T1000 (cell line): ENCODE data around the gene NDUFAF5.

ENCODE experiments used
- DNase-seq: peaks from one replicate; lab custom pipeline; 2025; ENCODE audit warnings: mixed read lengths; lab: John Stamatoyannopoulos, UW

The NDUFAF5 gene

DNA sequence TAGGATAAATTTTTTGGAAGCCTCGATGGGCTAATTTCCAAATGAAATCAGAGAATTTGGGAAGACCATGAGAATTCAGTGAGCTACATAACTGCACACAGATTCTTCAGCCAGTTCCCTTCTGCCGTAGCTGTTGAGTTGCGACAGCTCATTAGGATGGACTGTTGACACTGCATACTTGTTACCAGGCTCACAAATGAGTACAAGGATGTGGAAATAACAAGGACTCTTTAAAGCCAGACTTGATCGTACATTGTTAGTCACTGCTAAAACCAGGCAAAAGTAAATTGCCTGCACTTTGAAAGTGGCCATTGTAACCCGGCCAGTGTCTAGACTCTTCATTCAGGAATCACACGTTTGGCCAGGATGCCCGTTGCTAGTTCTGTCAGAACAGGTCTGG, 37.0 kb downstream of the NDUFAF5 start:
- no peak for DNase-seq

DNA sequence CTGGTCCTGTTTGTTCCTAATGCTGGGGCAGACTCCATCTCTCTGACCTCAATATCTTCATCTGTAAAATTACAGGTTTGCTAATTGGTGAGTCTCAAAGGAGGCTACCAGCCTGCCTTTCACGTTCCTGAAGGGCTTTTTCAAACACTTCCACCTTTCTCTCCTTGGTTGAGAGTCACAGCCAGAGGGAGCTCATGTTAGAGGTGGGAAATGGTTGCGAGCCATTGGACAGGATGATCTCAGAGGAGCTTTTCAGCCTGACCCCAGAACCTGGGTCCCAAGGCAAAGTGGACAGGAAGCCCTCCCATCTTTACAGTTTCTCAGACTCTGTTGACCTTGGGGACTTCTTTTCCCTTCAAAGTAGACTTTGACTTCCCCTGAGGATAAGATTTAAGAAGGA, 37.6 kb downstream of the NDUFAF5 start:
- DNase-seq, result no peak

DNA sequence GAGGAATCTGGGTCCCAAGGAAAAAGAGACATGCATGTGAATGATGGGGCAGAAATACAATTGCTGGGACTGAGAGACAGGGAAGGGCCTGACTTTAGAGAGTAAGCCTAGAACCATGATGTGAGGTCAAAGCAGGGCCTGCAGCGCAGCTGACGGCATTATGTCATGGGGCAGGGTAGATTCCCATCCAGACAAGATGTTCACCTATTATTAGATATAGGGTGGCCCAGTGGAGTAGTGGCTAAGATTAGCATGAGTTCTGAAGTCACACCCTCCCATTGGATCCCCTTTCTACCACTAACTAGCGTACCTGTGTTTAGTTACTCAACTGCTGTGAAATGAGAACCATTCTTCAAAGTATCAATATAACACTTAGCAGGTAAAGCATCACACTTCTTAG, 39.6 kb downstream of the NDUFAF5 start:
- DNase-seq, result no peak

DNA sequence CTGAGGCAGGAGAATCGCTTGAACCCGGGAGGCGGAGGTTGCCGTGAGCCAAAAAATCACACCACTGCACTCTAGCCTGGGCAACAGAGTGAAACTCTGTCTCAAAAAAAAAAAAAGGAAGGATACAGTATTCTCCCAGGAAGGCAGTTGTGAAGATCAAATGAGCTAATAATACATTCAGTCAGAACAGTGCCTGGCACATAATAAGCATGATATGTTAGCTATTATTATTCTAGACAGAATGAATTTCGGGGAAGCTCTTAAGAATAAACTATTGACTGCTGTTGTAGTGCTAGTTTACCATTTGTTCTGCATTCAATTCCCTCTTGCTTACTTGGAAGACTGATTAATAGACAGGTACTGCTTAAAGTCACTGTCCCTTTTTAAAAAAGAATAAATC, 40.6 kb downstream of the NDUFAF5 start:
- no peak for DNase-seq

DNA sequence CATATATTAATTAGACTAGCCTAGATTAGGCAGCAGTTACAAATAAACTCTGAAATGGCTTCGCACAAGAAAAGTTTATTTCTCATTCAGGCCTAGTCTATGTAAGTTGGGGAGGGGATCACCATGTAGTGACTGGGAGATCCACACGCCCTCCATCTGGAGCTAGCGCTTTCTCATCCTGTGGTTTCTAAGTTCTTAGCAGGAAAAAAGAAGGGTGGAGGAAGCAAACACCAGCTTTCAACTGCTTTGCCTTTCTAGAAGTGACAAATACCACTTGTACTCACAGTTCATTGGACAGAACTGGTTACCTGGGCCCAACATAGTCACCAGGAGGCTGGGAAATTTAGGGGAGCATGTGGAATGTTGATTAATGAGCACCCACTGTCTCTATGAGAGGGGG, 46.6 kb downstream of the NDUFAF5 start:
- no peak for DNase-seq

DNA sequence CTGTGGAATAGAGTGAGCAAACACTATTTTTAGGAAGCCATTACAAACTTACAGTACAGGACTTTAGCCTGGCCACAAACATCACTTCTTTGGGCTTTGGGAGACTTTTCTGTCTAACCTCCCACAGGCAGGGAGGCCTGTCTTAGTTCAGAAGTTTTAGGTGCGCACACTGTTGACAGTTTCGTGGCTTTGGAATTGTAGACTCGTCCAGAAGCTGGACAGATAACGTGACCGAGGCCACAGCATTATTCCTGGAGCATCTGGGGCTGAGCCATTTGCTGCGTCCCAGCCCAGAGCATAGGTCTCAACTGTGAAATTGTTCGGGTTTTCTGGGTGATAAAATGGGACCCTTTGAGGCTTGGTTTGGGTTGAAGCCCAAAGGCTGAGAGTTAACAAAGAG, 53.8 kb downstream of the NDUFAF5 start:
- DNase-seq, result no peak

DNA sequence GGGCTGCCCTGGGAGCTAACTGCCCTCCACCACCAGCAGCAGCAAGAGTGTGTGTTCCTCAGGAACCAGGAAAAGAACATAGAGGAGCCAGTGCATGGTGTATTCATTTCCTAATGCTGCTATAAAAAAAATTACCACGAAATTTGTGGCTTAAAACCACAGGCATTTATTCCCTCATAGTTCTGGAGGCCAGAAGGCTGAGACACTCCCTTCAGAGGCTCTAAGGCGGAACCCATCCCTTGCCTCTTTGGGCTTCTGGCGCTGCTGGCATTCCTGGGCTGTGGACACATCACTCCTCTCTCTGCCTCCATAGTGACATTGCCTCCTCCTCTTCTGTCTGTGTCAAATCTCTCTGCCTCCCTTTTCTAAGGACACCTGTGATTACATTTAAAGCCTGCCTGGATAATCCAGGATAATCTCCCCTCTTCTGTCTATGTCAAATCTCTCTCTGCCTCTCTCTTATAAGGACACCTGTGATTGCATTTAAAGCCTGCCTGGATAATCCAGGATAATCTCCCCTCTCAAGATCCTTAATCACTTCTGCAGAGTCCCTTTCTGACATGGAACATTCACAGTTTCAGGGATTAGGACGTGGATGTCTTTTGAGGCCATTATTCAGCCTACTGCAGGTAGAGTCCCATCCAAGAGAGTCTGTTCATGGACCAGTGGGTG, 54.7 kb downstream of the NDUFAF5 start:
- peak; percentile 25 for DNase-seq

DNA sequence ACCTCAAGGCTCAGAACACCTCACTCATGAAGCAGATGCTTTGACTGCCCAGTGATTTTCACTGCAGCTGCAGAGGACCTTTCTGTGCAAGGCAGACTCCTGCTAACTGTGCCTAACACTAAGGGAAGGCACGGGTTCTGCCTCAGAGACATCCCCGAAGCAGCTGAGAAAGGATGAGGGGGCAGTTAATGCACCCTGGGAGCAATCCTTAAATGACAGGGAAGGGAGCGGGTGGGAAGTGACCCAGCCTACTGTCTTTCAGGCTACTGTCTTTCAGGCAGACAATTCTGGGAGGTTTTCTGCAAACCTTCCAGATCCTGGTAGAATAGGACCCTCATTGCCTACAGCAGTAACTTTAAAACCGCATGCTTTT, 55.3 kb downstream of the NDUFAF5 start:
- no peak for DNase-seq

DNA sequence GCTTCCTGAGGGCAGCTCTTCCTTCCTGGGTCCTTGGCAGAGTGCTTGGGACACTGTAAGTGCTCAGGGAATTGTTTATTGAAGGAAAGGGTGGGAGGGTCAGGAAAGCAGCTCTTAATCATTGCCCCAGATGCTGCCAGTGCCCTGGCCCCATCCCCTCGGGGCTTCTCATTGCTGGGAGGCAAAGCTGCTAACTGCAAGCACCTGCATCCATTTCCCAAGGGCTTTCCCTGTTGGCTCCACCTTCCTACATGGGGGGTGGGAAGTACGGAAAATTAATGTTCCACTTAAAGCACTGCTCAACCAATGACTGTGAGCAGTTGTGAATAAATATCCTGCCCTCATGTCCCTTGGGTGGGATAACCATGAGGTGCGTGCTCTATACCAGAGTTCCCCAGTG, 56.4 kb downstream of the NDUFAF5 start:
- no peak for DNase-seq

DNA sequence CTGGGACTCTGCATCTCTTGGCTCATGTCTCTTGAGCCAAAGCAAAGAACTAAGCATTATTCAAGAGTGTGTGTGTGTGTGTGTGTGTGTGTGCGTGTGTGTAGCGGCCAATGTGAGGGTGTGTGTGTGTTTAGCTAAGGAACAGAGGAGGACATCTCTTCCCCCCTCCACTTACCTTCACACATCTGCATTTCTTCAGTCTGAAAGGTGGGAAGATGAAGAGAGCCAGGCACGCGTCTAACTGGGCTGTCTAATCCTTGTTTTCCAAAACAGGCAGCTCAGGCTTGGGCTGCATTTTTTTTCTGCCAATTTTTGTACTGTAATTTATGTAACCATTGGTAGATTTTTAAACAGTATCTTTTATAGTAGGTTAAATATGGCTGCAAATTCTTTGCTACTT, 59.5 kb downstream of the NDUFAF5 start:
- DNase-seq, result no peak

DNA sequence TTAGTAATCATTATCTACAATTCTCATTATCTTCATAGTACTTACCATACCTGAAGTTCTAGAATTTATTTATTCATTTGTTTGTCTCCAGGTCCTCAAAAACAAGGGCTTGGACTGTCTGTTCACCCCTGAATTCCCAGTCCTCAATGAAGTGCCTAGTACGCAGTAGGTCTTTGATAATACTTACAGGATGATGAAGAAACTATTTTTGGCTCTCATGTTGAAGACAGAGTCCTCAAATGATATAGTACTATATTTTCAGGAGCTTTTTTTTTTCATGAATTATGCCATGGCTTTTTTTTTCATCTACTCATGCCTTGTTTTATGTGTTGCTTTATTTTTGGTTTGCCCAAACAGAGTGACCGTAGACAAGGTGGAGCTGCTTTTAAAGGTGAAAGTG, 66.5 kb downstream of the NDUFAF5 start:
- DNase-seq, result no peak

DNA sequence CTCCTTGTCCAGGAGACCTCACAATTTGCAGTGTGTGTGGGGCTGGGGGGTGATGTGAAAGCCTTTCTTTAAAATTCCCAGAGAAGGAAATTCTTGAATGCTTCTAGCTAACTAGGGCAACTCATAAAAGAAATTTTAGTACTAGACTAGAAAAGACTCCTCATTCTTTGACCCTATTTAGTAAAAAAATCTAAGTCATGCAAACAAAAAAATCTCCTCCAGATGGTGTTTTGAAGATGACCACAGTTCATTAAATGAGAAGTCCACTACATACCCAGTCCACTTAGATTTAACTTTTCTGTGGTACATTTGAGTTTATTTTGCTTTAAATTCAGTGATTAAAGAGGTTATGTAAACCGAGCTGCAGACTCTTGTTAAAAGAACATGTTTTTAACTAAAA, 67.5 kb downstream of the NDUFAF5 start:
- no peak for DNase-seq

DNA sequence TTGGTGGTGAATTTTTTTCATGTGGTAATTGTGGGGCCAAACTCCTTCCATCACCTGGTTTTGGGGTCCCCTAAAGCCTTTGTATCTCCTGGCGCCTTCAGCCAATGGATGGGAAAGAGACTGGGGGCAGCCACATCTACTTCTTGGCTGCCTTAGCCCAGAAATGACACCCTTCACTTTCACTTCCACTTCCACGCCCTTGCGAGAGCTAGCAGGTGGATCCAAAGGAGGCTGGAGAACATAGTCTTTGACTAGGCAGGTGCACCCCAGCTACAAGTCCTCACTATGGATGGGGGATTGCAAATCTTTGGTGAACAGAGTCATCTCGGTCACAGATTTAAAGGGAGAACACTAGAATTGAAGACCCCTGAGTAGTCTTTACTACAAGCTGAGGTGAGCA, 70.8 kb downstream of the NDUFAF5 start:
- no peak for DNase-seq

DNA sequence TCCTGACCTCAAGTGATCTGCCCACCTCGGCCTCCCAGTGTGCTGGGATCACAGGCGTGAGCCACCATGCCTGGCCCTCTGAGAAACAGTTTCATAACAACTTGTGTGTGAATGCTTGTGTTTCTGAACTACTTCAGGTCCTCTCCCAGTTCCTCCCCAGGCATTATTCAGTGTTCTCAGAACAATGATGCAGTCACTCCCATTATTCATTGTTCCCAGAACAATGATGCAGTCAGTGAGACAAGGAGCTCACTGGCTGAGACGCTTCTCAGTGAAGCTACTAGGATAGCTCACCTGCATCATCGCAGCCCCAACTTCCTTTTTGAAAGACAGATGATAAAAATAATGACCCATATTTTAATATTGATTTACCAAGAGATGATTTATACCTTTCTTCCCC, 71.5 kb downstream of the NDUFAF5 start:
- DNase-seq, result no peak

DNA sequence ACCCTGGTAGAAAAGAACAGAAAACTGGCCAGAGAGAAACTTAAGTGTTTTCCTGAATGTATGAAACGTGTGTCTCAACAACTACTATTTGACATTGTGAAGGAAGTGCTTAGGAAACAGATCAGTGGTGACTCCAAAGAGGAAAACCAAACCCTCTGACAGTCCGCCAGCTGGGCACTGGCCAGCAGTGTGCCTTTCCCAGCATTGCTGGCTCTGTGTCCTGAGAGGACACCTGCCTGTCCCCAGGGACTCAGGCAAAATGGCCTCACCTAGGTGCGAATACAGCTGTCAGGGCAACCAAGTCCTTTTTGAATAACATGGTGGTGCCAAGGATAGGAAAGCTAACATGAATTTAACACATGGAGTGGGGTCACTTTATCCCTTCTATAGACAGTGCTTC, 72.5 kb downstream of the NDUFAF5 start:
- no peak for DNase-seq

DNA sequence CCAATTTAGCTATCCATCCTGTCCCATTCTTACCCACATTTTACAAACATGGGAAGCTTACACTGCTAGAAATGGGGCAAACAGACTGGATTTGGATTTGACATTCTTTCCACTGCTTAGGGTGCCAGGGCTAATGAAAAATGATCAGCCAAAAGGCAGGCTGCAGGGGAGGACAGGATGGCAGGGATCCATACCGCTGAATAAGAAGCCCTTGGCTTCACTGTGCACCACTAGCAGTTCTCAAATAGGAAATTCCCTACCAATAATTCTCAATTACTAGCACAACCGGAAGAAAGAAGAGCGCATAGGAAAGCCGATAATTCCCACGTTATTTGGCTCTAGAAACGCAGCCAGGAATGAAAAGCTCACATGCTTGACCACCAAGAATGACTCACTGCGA, 73.1 kb downstream of the NDUFAF5 start:
- no peak for DNase-seq

DNA sequence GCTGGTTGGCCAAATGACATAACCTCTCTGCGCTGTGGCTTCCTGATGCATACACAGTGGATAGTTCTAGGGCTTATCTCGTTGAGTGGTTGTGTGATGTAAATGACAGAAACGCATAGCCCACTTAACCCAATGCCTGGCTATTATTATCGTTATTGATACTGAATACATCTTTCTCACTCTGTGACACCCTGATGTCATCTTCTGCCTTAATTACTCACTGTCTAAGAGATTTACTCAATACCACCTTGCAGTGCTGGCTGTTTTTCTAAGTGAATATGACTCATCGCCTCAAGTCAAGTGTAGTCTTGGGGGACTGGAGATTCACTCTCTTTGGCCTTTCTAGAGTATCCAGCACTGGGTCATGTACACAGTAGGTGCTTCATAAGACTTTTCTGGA, 73.6 kb downstream of the NDUFAF5 start:
- no peak for DNase-seq

DNA sequence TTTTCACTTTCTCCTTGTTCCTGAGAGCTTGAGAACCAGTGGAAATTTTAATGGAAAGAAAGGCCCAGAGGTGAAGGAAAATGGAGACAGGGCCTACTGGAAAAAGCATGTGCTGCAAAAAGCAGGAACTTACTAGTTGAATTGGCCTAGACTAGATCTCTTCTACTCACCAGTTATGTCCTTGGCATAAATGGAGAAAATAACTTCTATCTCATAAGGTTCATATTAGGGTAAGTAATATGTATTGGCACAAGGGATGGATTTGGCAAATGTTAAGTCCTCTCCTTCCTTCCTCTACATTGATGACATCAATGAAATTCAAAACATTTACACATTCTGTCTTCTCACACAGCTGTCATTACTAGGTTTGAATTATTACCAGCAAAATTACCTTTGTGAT, 74.0 kb downstream of the NDUFAF5 start:
- DNase-seq, result no peak

DNA sequence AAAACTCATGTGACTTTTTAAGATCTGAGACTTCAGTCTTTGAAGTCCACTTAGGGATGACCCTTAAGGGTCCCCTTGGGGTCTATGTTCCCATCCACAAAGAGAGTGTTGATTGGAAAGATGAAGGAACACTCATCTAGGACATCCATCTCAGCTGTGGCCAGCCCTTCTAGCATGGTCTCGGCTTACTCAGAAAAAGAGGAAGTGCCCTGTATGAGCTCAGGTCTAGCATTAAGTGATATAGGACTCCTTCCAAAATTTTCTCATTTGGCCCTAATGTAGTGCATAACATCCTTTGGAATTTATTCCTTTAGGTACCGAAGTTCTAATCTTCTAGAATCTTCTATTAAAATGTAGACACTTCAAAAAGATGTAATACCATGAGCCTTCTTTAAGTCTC, 77.4 kb downstream of the NDUFAF5 start:
- DNase-seq, result no peak

DNA sequence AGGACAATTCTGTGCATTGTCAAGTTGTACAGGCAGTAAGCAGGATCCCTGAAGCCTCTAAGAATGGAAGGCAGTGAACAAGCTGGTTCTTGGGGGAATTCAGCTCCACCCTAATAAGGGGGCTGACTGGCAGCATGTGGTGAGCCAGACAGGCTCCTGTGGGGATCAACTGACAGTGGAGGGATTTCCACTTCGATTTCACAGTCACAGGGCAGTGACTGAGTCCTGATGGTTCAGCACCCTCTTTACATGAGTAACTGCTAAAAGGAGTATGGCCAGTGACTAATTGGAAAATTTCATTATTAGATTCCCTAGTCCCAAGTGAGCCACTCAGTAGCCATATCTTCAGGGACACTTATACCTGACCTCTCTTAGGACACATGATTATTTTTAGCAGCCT, 78.4 kb downstream of the NDUFAF5 start:
- DNase-seq, result no peak

DNA sequence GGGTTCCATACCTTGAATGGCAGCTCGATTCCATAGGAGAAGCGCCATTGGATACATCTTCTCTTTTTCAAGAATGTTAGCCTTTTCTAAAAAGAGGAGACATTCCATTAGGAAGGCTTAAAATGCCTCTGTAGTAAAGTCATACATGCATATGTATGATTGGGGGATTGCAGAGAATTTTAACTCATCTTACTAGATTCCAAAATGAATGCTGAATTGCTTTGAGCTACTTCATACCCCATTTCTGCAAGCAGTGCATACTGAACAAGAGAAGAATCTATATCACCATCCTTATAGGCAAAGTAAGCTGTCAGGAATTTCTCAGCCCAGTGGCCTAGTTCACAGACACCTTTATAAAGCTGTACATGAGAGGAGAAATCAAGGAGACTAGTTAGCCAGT, 80.3 kb downstream of the NDUFAF5 start:
- DNase-seq, result no peak

DNA sequence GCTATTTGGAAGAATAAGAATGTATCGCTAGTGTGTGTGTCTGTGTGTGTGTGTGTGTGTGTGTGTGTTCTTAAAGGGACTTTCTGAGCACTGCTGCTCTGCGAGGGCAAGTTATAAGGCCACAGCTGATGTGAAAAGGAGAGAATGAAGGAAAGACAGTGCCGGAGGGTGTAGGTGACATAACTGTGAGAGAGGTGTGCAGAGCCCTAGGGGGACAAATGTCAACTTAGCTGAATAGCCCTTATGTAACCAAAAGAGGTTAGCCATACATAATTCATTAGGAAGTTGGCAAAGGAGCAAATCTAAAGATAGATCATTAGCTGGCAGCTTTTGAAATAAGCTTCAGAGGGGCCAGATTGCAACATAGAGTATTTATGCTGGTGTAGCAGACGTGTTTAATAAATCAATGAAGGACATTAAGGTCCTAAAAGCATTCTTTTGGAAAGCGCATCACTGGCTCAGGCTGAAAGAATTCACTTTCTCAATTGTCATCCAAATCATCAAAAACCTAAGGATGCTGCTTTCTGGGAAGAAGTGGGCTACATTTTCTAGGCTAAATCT, 81.0 kb downstream of the NDUFAF5 start:
- DNase-seq, result no peak

DNA sequence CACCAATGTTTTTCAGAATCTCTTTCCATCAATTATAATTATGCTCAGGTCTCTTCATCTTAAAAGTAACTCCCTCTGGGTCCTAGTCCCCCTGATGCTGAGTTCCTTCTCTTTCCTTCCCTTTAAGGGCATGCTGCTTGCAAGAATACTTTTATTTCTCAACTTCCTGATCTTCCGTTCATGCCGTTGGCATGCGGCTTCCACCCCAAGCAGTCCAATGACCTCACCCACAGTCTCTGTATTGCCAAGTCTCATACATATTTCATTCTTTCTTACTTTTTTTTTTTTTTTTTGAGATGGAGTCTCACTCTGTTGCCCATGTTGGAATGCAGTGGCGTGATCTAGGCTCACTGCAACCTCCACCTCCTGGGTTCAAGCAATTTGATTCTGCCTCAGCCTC, 83.5 kb downstream of the NDUFAF5 start:
- no peak for DNase-seq

DNA sequence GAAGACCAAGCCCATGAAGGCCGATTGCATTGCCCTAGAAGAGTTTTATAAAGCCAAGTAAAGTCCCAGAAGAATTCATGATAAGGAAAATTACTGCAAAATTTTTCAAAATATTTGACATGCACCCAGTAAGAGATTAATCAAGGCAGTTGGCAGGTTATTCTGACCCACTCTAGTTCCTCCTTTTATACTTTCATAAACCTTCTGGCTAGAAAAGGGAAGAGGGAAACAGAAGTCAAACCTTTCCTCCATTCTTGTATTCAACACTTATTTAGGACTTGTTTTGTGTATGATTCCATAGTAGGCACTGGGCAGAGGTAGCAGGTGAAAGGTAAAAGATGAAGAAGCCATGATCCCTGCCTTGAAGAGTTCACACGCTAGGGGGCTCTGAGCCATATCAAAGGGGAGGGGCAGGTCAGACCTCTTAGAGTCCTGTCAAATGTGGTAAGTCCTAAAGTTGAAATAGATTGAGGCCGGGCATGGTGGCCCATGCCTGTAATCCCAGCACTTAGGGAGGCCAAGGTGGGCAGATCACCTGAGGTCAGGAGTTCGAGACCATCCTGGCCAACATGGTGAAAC, 85.4 kb downstream of the NDUFAF5 start:
- DNase-seq, result no peak
